ENCODE results near the gene NYNRIN. TPM values are rescaled to one million over a fixed set of nuclear protein-coding genes. Genes with fewer than 3 reads are reported as not detected.

Gene NYNRIN
- total and polyA plus RNA-seq, 2 of the 4 experiments (the other 2 are of a cell fraction), result 2.2 to 5.4 TPM

DNA sequence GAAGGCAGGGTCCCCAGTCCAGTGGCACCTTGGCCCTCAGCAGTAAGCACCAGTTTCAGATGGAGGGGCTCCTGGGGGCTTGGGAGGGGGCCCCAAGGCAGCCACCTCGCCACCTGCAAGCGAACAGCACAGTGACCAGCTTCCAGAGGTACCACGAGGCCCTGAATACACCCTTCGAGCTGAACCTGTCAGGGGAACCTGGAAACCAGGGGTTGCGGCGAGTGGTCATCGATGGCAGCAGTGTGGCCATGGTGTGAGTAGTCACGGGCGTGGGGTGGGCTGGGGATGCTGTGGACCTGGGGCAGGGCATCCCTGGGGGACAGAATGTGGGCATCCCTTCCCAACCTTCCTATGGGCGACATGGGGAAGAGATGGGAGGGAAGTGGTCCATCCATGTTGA, 11.2 kb downstream of the NYNRIN start:
- dilution Hi-C loops (cut with HindIII; ENCODE audit: low sequenced_read_pairs, unreplicated experiment), result no loop called here
- intact Hi-C loops (cut with micrococcal nuclease), result no loop called here
- CTCF ChIA-PET, result no interaction called here

More for the DNA sequence above, 11.2 kb downstream of the NYNRIN start:
- H2AK5ac ChIP-seq (ENCODE audit: low read depth, low read length), result no peak overlapping the region
- POLR2A ChIA-PET (ENCODE audit: unreplicated experiment), result no interaction called here
- H4K5ac ChIP-seq (ENCODE audit: low read depth, low read length), result no peak overlapping the region
- no peak overlapping the region for H2BK20ac ChIP-seq (ENCODE audit: low read depth, low read length)
- TF ChIP-seq, protein P1, sequence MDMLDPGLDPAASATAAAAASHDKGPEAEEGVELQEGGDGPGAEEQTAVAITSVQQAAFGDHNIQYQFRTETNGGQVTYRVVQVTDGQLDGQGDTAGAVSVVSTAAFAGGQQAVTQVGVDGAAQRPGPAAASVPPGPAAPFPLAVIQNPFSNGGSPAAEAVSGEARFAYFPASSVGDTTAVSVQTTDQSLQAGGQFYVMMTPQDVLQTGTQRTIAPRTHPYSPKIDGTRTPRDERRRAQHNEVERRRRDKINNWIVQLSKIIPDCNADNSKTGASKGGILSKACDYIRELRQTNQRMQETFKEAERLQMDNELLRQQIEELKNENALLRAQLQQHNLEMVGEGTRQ (IDR thresholded peaks at IDR 0.05; ENCODE audit: low read depth, low read length), result no peak
- TF ChIP-seq RFX5 (IDR thresholded peaks at IDR 0.05; ENCODE audit: low read depth, low read length) (no peak), NFE2L2 (IDR thresholded peaks at IDR 0.05; ENCODE audit: low read depth, low read length) (no peak), RCOR1 (IDR thresholded peaks at IDR 0.05; ENCODE audit: insufficient replicate concordance, low read length) (no peak), CEBPB (IDR thresholded peaks at IDR 0.05; ENCODE audit: low read depth, low read length) (no peak), POLR2A (IDR thresholded peaks at IDR 0.05; ENCODE audit: low read depth, low read length) (no peak), RAD21 (IDR thresholded peaks at IDR 0.05; ENCODE audit: low read length) (no peak), MAZ (IDR thresholded peaks at IDR 0.05; ENCODE audit: borderline replicate concordance, low read depth, low read length) (no peak), CHD1 (IDR thresholded peaks at IDR 0.05; ENCODE audit: low read depth, low read length) (no peak), BHLHE40 (IDR thresholded peaks at IDR 0.05; ENCODE audit: low read depth, low read length) (no peak), MXI1 (IDR thresholded peaks at IDR 0.05; ENCODE audit: borderline replicate concordance, low read depth, low read length) (no peak), SMC3 (IDR thresholded peaks at IDR 0.05; ENCODE audit: low read depth, low read length) (no peak)
- TF ChIP-seq, protein P2, sequence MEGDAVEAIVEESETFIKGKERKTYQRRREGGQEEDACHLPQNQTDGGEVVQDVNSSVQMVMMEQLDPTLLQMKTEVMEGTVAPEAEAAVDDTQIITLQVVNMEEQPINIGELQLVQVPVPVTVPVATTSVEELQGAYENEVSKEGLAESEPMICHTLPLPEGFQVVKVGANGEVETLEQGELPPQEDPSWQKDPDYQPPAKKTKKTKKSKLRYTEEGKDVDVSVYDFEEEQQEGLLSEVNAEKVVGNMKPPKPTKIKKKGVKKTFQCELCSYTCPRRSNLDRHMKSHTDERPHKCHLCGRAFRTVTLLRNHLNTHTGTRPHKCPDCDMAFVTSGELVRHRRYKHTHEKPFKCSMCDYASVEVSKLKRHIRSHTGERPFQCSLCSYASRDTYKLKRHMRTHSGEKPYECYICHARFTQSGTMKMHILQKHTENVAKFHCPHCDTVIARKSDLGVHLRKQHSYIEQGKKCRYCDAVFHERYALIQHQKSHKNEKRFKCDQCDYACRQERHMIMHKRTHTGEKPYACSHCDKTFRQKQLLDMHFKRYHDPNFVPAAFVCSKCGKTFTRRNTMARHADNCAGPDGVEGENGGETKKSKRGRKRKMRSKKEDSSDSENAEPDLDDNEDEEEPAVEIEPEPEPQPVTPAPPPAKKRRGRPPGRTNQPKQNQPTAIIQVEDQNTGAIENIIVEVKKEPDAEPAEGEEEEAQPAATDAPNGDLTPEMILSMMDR (conservative IDR thresholded peaks at IDR 0.05; ENCODE audit: low read depth, low read length), result no peak
- H3K4me2 ChIP-seq (ENCODE audit: low read depth, low read length), result no peak overlapping the region
- H4K91ac ChIP-seq (ENCODE audit: insufficient read depth, low read depth, low read length), result no peak overlapping the region
- ATAC-seq (ENCODE audit: low read depth), result no peak
- H3K4me3 ChIP-seq (ENCODE audit: insufficient read depth, low read depth, low read length), result no peak overlapping the region
- H3K9me3 ChIP-seq (ENCODE audit: control insufficient read depth, insufficient read depth, low read length), result no peaks in the 10 kb centered on the region
- no peak overlapping the region for H3K56ac ChIP-seq (ENCODE audit: extremely low read depth, insufficient read depth, low read length)
- no peak overlapping the region for H2AFZ ChIP-seq (replicated peaks; ENCODE audit: low read length, poor library complexity)
- H3K23ac ChIP-seq (ENCODE audit: low read depth, low read length), result no peak overlapping the region
- in situ Hi-C loops (cut with MboI; ENCODE audit: low sequenced_read_pairs), result no loop called here
- peaks cover 3% of the 10 kb centered on the region; the same call in 1 of the 2 replicates for H3K9me1 ChIP-seq (ENCODE audit: insufficient read depth, low read length)
- no peak overlapping the region for H3K4ac ChIP-seq (ENCODE audit: low read depth, low read length)
- H3K9ac ChIP-seq (ENCODE audit: low read depth, low read length), result no peak overlapping the region
- DNase-seq, result no peak
- H3K27ac ChIP-seq (ENCODE audit: insufficient read depth, low read length), result no peak overlapping the region
- no peaks in the 10 kb centered on the region for H3K4me1 ChIP-seq (ENCODE audit: control insufficient read depth, insufficient read depth, low read length)
- H2BK5ac ChIP-seq (ENCODE audit: low read depth, low read length, poor library complexity, severe bottlenecking), result no peak overlapping the region
- H3K18ac ChIP-seq (ENCODE audit: low read depth, low read length), result no peak overlapping the region
- BruUV-seq (replicated peaks), result no TSS peak
- no peaks in the 10 kb centered on the region for H3K27me3 ChIP-seq (ENCODE audit: control insufficient read depth, insufficient read depth, low read length)
- no peak overlapping the region for H2BK15ac ChIP-seq (ENCODE audit: low read depth, low read length)
- no peaks in the 10 kb centered on the region; a peak in 1 of 4 replicates for H3K79me1 ChIP-seq (ENCODE audit: low read depth in 1 of 2, low read length in 2 of 2)
- H4K20me1 ChIP-seq (ENCODE audit: insufficient read depth, low read length), result 0 out of 2 replicates have a peak, but pooled peaks cover 3% of the 10 kb centered on the region
- 60% methylated on average over 1 of the region's 10 CpGs; no CpG with 5 or more reads in 1 of the 2 experiments for WGBS, 2 experiments (ENCODE audit: extremely low coverage in 2 of 2, insufficient read length in 1 of 2)
- H4K8ac ChIP-seq (ENCODE audit: low read depth in 2 of 2, low read length in 2 of 2), result no peak overlapping the region
- H3K14ac ChIP-seq (replicated peaks; ENCODE audit: low read depth, low read length), result no peak overlapping the region
- H2AK9ac ChIP-seq (replicated peaks; ENCODE audit: low read depth, low read length, poor library complexity), result peak overlapping the region; percentile 43
- peaks cover 39% of the 10 kb centered on the region; the same call in 1 of the 2 replicates for H3K36me3 ChIP-seq (ENCODE audit: control insufficient read depth, insufficient read depth, low read length)
- H2BK120ac ChIP-seq (ENCODE audit: low read depth, low read length), result no peak overlapping the region

Data from IMR-90 (cell line).